ENCODE results near the gene PIGK. TPM values are rescaled to one million over a fixed set of nuclear protein-coding genes. Genes with fewer than 3 reads are reported as not detected.

The PIGK gene
- total and polyA plus RNA-seq, 2 donors (not counting 1 experiment from before 2014, with no cell fraction given) = 3.1 to 14.9 TPM

DNA sequence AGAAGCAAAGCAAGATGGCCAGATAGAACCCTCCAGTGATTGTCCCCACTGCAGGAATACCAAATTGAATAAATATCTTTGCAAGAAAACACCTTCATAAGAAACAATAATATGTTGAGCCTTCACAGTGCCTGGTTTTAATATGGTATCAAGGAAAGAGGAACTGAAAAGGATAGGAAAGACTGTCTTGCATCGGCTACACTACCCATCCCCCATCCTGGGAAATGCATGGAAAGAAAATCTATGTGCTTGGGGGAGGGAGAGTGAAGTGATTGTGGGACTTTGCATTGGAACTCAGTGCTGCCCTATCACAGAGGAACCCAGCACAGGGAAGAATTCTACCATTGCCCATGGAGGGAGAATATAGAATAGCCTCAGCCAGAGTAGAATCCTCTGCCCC is 34.0 kb upstream of the PIGK start:
- POLR2A ChIA-PET = no interaction called here
- no peaks in the 10 kb centered on the region for H3K27me3 ChIP-seq (replicated peaks in 1 of 4; ENCODE audit: control extremely low read depth in 1 of 4, control insufficient read depth in 3 of 4, insufficient read depth in 4 of 4, low read length in 3 of 4)
- no peaks in the 10 kb centered on the region for H3K4me1 ChIP-seq (ENCODE audit: control insufficient read depth in 2 of 2, insufficient read depth in 2 of 2, low read length in 2 of 2)
- intact Hi-C loops (cut with micrococcal nuclease) = no loop called here
- no peak overlapping the region for H3K4me3 ChIP-seq (ENCODE audit: control extremely low read depth in 1 of 5, extremely low read depth in 1 of 5, insufficient read depth in 1 of 5, low read depth in 2 of 5, low read length in 4 of 5)
- H3K79me2 ChIP-seq (ENCODE audit: control insufficient read depth, insufficient read depth, low read length) = no peaks in the 10 kb centered on the region
- no peak overlapping the region for H3K27ac Mint-ChIP-seq
- H3K4me2 ChIP-seq (replicated peaks; ENCODE audit: low read depth, low read length, poor library complexity, severe bottlenecking) = no peak overlapping the region
- DNase-seq (no peak), ATAC-seq (ENCODE audit: low read depth) (no peak)
- no peak overlapping the region for H3K9ac ChIP-seq (ENCODE audit: low read length)
- H3K27me3 Mint-ChIP-seq = no peaks in the 10 kb centered on the region
- CTCF ChIA-PET = no interaction called here
- TF ChIP-seq, protein P1, sequence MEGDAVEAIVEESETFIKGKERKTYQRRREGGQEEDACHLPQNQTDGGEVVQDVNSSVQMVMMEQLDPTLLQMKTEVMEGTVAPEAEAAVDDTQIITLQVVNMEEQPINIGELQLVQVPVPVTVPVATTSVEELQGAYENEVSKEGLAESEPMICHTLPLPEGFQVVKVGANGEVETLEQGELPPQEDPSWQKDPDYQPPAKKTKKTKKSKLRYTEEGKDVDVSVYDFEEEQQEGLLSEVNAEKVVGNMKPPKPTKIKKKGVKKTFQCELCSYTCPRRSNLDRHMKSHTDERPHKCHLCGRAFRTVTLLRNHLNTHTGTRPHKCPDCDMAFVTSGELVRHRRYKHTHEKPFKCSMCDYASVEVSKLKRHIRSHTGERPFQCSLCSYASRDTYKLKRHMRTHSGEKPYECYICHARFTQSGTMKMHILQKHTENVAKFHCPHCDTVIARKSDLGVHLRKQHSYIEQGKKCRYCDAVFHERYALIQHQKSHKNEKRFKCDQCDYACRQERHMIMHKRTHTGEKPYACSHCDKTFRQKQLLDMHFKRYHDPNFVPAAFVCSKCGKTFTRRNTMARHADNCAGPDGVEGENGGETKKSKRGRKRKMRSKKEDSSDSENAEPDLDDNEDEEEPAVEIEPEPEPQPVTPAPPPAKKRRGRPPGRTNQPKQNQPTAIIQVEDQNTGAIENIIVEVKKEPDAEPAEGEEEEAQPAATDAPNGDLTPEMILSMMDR (IDR thresholded peaks at IDR 0.05) = no peak
- no peak for TF ChIP-seq EZH2 (IDR thresholded peaks at IDR 0.05; ENCODE audit: borderline replicate concordance, insufficient read depth, low read depth, low read length, poor library complexity, severe bottlenecking)
- H3K4me3 Mint-ChIP-seq = no peak overlapping the region
- no peaks in the 10 kb centered on the region for H4K20me1 ChIP-seq (ENCODE audit: control insufficient read depth, insufficient read depth, low read length, poor library complexity, severe bottlenecking)
- H3K27ac ChIP-seq (ENCODE audit: low read length in 2 of 2) = no peak overlapping the region
- H3K4me1 Mint-ChIP-seq = no peaks in the 10 kb centered on the region
- no peak overlapping the region for H2AFZ ChIP-seq (ENCODE audit: insufficient read depth, low read depth, low read length, poor library complexity, severe bottlenecking)
- H3K9me3 ChIP-seq (ENCODE audit: control extremely low read depth in 1 of 3, control insufficient read depth in 2 of 3, insufficient read depth in 1 of 3, low read length in 2 of 3) = peaks cover 5 to 19% (median 8%) of the 10 kb centered on the region in 3 donors
- peaks cover 15% of the 10 kb centered on the region for H3K9me3 Mint-ChIP-seq (ENCODE audit: insufficient read depth)
- H3K36me3 ChIP-seq (replicated peaks in 1 of 2; ENCODE audit: control extremely low read depth in 1 of 2, control insufficient read depth in 1 of 2, extremely low read depth in 1 of 2, insufficient read depth in 2 of 2, low read length in 1 of 2) = no peaks in the 10 kb centered on the region
- WGBS (ENCODE audit: insufficient coverage) = no CpG with 5 or more reads among the region's 1 CpG

DNA sequence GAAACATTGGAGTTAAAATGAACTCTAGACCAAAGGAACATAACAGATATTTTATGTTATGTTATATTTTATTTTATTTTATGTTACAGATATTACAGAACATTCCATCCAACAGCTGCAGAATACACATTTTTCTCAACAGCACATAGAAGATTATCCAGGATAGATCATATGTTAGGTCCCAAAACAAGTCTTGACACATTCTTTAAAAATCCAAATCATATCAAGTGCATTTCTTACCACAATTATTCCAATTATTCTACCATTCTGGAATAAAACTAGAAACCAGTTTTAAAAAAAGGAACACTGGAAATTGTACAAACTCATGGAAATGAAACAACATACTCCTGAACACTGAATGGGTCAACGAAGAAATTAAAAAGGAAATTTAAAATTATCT is 30.9 kb upstream of the PIGK start:
- no CpG with 5 or more reads among the region's 1 CpG for WGBS (ENCODE audit: insufficient coverage)
- POLR2A ChIA-PET = no interaction called here
- no peaks in the 10 kb centered on the region for H3K27me3 Mint-ChIP-seq

More for the DNA sequence above, 30.9 kb upstream of the PIGK start:
- DNase-seq (no peak), ATAC-seq (ENCODE audit: low read depth) (no peak)
- H3K9ac ChIP-seq (ENCODE audit: low read length) = no peak overlapping the region
- no peak overlapping the region for H2AFZ ChIP-seq (ENCODE audit: insufficient read depth, low read depth, low read length, poor library complexity, severe bottlenecking)
- Mint-ChIP-seq H3K27ac (no peak overlapping the region), H3K4me3 (no peak overlapping the region), H3K4me1 (no peaks in the 10 kb centered on the region), H3K9me3 (ENCODE audit: insufficient read depth) (peaks cover 7% of the 10 kb centered on the region)
- H3K79me2 ChIP-seq (ENCODE audit: control insufficient read depth, insufficient read depth, low read length) = no peaks in the 10 kb centered on the region
- no peaks in the 10 kb centered on the region for H3K36me3 ChIP-seq (replicated peaks in 1 of 2; ENCODE audit: control extremely low read depth in 1 of 2, control insufficient read depth in 1 of 2, extremely low read depth in 1 of 2, insufficient read depth in 2 of 2, low read length in 1 of 2)
- H3K27ac ChIP-seq (ENCODE audit: low read length in 2 of 2) = no peak overlapping the region
- peaks cover 5 to 20% (median 8%) of the 10 kb centered on the region in 3 donors for H3K9me3 ChIP-seq (ENCODE audit: control extremely low read depth in 1 of 3, control insufficient read depth in 2 of 3, insufficient read depth in 1 of 3, low read length in 2 of 3)
- H3K4me2 ChIP-seq (replicated peaks; ENCODE audit: low read depth, low read length, poor library complexity, severe bottlenecking) = no peak overlapping the region
- TF ChIP-seq EZH2 (IDR thresholded peaks at IDR 0.05; ENCODE audit: borderline replicate concordance, insufficient read depth, low read depth, low read length, poor library complexity, severe bottlenecking) = no peak
- TF ChIP-seq, protein P1 (IDR thresholded peaks at IDR 0.05) = no peak
- no peaks in the 10 kb centered on the region for H3K27me3 ChIP-seq (replicated peaks in 1 of 4; ENCODE audit: control extremely low read depth in 1 of 4, control insufficient read depth in 3 of 4, insufficient read depth in 4 of 4, low read length in 3 of 4)
- H4K20me1 ChIP-seq (ENCODE audit: control insufficient read depth, insufficient read depth, low read length, poor library complexity, severe bottlenecking) = no peaks in the 10 kb centered on the region
- H3K4me1 ChIP-seq (ENCODE audit: control insufficient read depth in 2 of 2, insufficient read depth in 2 of 2, low read length in 2 of 2) = no peaks in the 10 kb centered on the region
- no peak overlapping the region for H3K4me3 ChIP-seq (ENCODE audit: control extremely low read depth in 1 of 5, extremely low read depth in 1 of 5, insufficient read depth in 1 of 5, low read depth in 2 of 5, low read length in 4 of 5)
- CTCF ChIA-PET = no interaction called here
- intact Hi-C loops (cut with micrococcal nuclease) = no loop called here

All from B cell (primary cell).